ENCODE measurements around the gene AKT2. TPM values are rescaled to one million over a fixed set of nuclear protein-coding genes. Genes with fewer than 3 reads are reported as not detected.

Gene AKT2
- polyA plus RNA-seq, 1 donor (not counting 4 experiments of a cell fraction or from before 2014, with no cell fraction given): 108 TPM

- no peak for FAIRE-seq
- Histone ChIP-seq H3K4me3 (ENCODE audit: control insufficient read depth in 2 of 3, extremely low read depth in 1 of 3, insufficient read depth in 2 of 3, low read depth in 1 of 3, low read length in 3 of 3) (no peak overlapping the region), H3K79me2 (ENCODE audit: control insufficient read depth, insufficient read depth, low read length) (peaks cover 87% of the 10 kb centered on the region), H4K20me1 (ENCODE audit: control insufficient read depth, extremely low read depth, insufficient read depth, low read length) (peaks cover 13% of the 10 kb centered on the region), H3K9me1 (ENCODE audit: control insufficient read depth, extremely low read depth, insufficient read depth, low read length) (peaks cover 4% of the 10 kb centered on the region), H3K4me1 (ENCODE audit: control insufficient read depth, extremely low read depth, insufficient read depth, low read length) (no peaks in the 10 kb centered on the region), H3K27me3 (ENCODE audit: control insufficient read depth, extremely low read depth, insufficient read depth, low read length) (no peaks in the 10 kb centered on the region), H3K9ac (ENCODE audit: control insufficient read depth, extremely low read depth, insufficient read depth, low read length) (no peak overlapping the region), H3K36me3 (ENCODE audit: control insufficient read depth in 2 of 2, extremely low read depth in 1 of 2, insufficient read depth in 2 of 2, low read length in 2 of 2) (peaks cover 2 to 8% of the 10 kb centered on the region in 2 experiments), H3K27ac (ENCODE audit: control insufficient read depth, insufficient read depth, low read length) (no peak overlapping the region), H2AFZ (ENCODE audit: control insufficient read depth, low read length) (no peak overlapping the region), H3K4me2 (ENCODE audit: control insufficient read depth, extremely low read depth, insufficient read depth, low read depth, low read length) (no peak overlapping the region), H3K9me3 (ENCODE audit: control insufficient read depth, low read depth, low read length) (no peaks in the 10 kb centered on the region)
- no peak for DNase-seq (ENCODE audit: low read depth, low spot score)
- TF ChIP-seq EZH2 (IDR thresholded peaks at IDR 0.05; ENCODE audit: low read length): no peak
- TF ChIP-seq, protein P1, sequence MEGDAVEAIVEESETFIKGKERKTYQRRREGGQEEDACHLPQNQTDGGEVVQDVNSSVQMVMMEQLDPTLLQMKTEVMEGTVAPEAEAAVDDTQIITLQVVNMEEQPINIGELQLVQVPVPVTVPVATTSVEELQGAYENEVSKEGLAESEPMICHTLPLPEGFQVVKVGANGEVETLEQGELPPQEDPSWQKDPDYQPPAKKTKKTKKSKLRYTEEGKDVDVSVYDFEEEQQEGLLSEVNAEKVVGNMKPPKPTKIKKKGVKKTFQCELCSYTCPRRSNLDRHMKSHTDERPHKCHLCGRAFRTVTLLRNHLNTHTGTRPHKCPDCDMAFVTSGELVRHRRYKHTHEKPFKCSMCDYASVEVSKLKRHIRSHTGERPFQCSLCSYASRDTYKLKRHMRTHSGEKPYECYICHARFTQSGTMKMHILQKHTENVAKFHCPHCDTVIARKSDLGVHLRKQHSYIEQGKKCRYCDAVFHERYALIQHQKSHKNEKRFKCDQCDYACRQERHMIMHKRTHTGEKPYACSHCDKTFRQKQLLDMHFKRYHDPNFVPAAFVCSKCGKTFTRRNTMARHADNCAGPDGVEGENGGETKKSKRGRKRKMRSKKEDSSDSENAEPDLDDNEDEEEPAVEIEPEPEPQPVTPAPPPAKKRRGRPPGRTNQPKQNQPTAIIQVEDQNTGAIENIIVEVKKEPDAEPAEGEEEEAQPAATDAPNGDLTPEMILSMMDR (optimal IDR thresholded peaks at IDR 0.05 in 1 of 3, IDR thresholded peaks at IDR 0.05 in 1 of 3, conservative IDR thresholded peaks at IDR 0.05 in 1 of 3; ENCODE audit: extremely low read depth in 1 of 3, insufficient read depth in 2 of 3, low read length in 3 of 3): no peak
- dilution Hi-C loops (cut with MboI; ENCODE audit: extremely low pct_ligation_motif_present, low sequenced_read_pairs): no loop called here
Measured at GRCh38 chr19:40272261-40272660, 12.9 kb downstream of the AKT2 start.

- Histone ChIP-seq H2AFZ (ENCODE audit: control insufficient read depth, low read length) (no peak overlapping the region), H4K20me1 (ENCODE audit: control insufficient read depth, extremely low read depth, insufficient read depth, low read length) (peaks cover 17% of the 10 kb centered on the region), H3K9me1 (ENCODE audit: control insufficient read depth, extremely low read depth, insufficient read depth, low read length) (peaks cover 4% of the 10 kb centered on the region), H3K4me3 (ENCODE audit: control insufficient read depth in 2 of 3, extremely low read depth in 1 of 3, insufficient read depth in 2 of 3, low read depth in 1 of 3, low read length in 3 of 3) (no peak overlapping the region), H3K9ac (ENCODE audit: control insufficient read depth, extremely low read depth, insufficient read depth, low read length) (no peak overlapping the region), H3K79me2 (ENCODE audit: control insufficient read depth, insufficient read depth, low read length) (peaks cover 86% of the 10 kb centered on the region), H3K36me3 (ENCODE audit: control insufficient read depth in 2 of 2, extremely low read depth in 1 of 2, insufficient read depth in 2 of 2, low read length in 2 of 2) (peaks cover 2 to 8% of the 10 kb centered on the region in 2 experiments), H3K4me2 (ENCODE audit: control insufficient read depth, extremely low read depth, insufficient read depth, low read depth, low read length) (no peak overlapping the region), H3K27ac (ENCODE audit: control insufficient read depth, insufficient read depth, low read length) (no peak overlapping the region), H3K9me3 (ENCODE audit: control insufficient read depth, low read depth, low read length) (no peaks in the 10 kb centered on the region), H3K27me3 (ENCODE audit: control insufficient read depth, extremely low read depth, insufficient read depth, low read length) (no peaks in the 10 kb centered on the region), H3K4me1 (ENCODE audit: control insufficient read depth, extremely low read depth, insufficient read depth, low read length) (no peaks in the 10 kb centered on the region)
- DNase-seq (ENCODE audit: low read depth, low spot score): no peak
- TF ChIP-seq, protein P1 (optimal IDR thresholded peaks at IDR 0.05 in 1 of 3, IDR thresholded peaks at IDR 0.05 in 1 of 3, conservative IDR thresholded peaks at IDR 0.05 in 1 of 3; ENCODE audit: extremely low read depth in 1 of 3, insufficient read depth in 2 of 3, low read length in 3 of 3): no peak
- no peak for TF ChIP-seq EZH2 (IDR thresholded peaks at IDR 0.05; ENCODE audit: low read length)
- no peak for FAIRE-seq
- dilution Hi-C loops (cut with MboI; ENCODE audit: extremely low pct_ligation_motif_present, low sequenced_read_pairs): no loop called here
Measured at GRCh38 chr19:40271706-40272105, 13.4 kb downstream of the AKT2 start.

Measured in keratinocyte (primary cell).